WTC11 (cell line): ENCODE data around the gene SH3BP4.

Experiments used
- FOXK1 ChIP-seq: sonication (generic); formaldehyde crosslinking; IDR thresholded peaks from 2 replicates; pipeline ENCODE4 v1.8.0; 2022; ENCODE audit warnings: mild to moderate bottlenecking, moderate library complexity, missing genetic modification reagents
- GABPB1 ChIP-seq: sonication (generic); formaldehyde crosslinking; IDR thresholded peaks from 2 replicates; pipeline ENCODE4 v1.8.1; 2023; ENCODE audit warnings: mild to moderate bottlenecking, missing genetic modification reagents
- GTF2I ChIP-seq: fragments of 250-450 bp; sonication (Bioruptor Pico); conservative IDR thresholded peaks from 2 replicates; pipeline ENCODE4 v1.4.0; 2021; ENCODE audit warnings: mild to moderate bottlenecking
- SP1 ChIP-seq: sonication (generic); formaldehyde crosslinking; conservative IDR thresholded peaks from 2 replicates; pipeline ENCODE4 v1.8.1; 2022; ENCODE audit warnings: missing genetic modification reagents
- ZNF532 ChIP-seq: fragments of 250-450 bp; sonication (Bioruptor Pico); IDR thresholded peaks from 2 replicates; pipeline ENCODE4 v1.9.0; 2021; ENCODE audit warnings: mild to moderate bottlenecking, borderline replicate concordance
- TF ChIP-seq, protein P1 (sequence below): fragments of 200-600 bp; IDR thresholded peaks from 2 replicates; pipeline ENCODE4 v1.8.0; 2022; ENCODE audit warnings: antibody characterized with exemption

GRCh38 chr2:235024931-235025773 is 73.3 kb downstream of the SH3BP4 start:
- TF ChIP-seq FOXK1 (CRISPR knock-in tag) (no peak), SP1 (CRISPR knock-in tag) (no peak), GTF2I (CRISPR knock-in tag) (no peak), GABPB1 (CRISPR knock-in tag) (no peak), ZNF532 (CRISPR knock-in tag) (no peak)
- TF ChIP-seq, protein P1, sequence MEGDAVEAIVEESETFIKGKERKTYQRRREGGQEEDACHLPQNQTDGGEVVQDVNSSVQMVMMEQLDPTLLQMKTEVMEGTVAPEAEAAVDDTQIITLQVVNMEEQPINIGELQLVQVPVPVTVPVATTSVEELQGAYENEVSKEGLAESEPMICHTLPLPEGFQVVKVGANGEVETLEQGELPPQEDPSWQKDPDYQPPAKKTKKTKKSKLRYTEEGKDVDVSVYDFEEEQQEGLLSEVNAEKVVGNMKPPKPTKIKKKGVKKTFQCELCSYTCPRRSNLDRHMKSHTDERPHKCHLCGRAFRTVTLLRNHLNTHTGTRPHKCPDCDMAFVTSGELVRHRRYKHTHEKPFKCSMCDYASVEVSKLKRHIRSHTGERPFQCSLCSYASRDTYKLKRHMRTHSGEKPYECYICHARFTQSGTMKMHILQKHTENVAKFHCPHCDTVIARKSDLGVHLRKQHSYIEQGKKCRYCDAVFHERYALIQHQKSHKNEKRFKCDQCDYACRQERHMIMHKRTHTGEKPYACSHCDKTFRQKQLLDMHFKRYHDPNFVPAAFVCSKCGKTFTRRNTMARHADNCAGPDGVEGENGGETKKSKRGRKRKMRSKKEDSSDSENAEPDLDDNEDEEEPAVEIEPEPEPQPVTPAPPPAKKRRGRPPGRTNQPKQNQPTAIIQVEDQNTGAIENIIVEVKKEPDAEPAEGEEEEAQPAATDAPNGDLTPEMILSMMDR: no peak
